Measurements from ENCODE around the gene PDIA5. TPM values are rescaled to one million over a fixed set of nuclear protein-coding genes. Genes with fewer than 3 reads are reported as not detected.
A peak's percentile ranks its signal among the peaks of the same experiment; 100 is the strongest.

PDIA5 gene
- total RNA-seq, 2 donors from 2014 or later = 36.5 to 40.1 TPM

GRCh38 chr3:123021388-123021787 lies 45.4 kb upstream of the PDIA5 start:
- Histone ChIP-seq H3K9me3 (no peaks in the 10 kb centered on the region), H3K36me3 (no peaks in the 10 kb centered on the region), H3K27ac (no peak overlapping the region), H3K4me1 (peaks cover 1% of the 10 kb centered on the region), H3K4me3 (no peak overlapping the region), H3K27me3 (peaks cover 24% of the 10 kb centered on the region), H3K9ac (ENCODE audit: low read depth in 2 of 2, low read length in 2 of 2) (no peak overlapping the region)
- intact Hi-C loops (cut with DNase I) = loop anchor here (10.0 kb wide), 2 partner anchors 163 to 267 kb away; no protein-coding TSS in a partner anchor
- DNase-seq = no peak
- TF ChIP-seq, protein P1, sequence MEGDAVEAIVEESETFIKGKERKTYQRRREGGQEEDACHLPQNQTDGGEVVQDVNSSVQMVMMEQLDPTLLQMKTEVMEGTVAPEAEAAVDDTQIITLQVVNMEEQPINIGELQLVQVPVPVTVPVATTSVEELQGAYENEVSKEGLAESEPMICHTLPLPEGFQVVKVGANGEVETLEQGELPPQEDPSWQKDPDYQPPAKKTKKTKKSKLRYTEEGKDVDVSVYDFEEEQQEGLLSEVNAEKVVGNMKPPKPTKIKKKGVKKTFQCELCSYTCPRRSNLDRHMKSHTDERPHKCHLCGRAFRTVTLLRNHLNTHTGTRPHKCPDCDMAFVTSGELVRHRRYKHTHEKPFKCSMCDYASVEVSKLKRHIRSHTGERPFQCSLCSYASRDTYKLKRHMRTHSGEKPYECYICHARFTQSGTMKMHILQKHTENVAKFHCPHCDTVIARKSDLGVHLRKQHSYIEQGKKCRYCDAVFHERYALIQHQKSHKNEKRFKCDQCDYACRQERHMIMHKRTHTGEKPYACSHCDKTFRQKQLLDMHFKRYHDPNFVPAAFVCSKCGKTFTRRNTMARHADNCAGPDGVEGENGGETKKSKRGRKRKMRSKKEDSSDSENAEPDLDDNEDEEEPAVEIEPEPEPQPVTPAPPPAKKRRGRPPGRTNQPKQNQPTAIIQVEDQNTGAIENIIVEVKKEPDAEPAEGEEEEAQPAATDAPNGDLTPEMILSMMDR (IDR thresholded peaks at IDR 0.05) = no peak

- Histone ChIP-seq H3K27me3 (peaks cover 30% of the 10 kb centered on the region), H3K27ac (no peak overlapping the region), H3K4me3 (no peak overlapping the region), H3K9ac (ENCODE audit: low read depth in 2 of 2, low read length in 2 of 2) (no peak overlapping the region), H3K36me3 (no peaks in the 10 kb centered on the region), H3K4me1 (peaks cover 8% of the 10 kb centered on the region), H3K9me3 (no peaks in the 10 kb centered on the region)
- intact Hi-C loops (cut with DNase I) = loop anchor here (10.0 kb wide), 2 partner anchors 163 to 267 kb away; no protein-coding TSS in a partner anchor
- TF ChIP-seq, protein P1 (IDR thresholded peaks at IDR 0.05) = no peak
- DNase-seq = no peak
Observed at GRCh38 chr3:123021996-123022510, 44.8 kb upstream of the PDIA5 start.

- peaks cover 10% of the 10 kb centered on the region for H3K4me1 ChIP-seq
- intact Hi-C loops (cut with DNase I) = loop anchor here (10.0 kb wide), 2 partner anchors 161 to 269 kb away; no protein-coding TSS in a partner anchor
- H3K36me3 ChIP-seq = no peaks in the 10 kb centered on the region
- no peak overlapping the region for H3K27ac ChIP-seq
- peaks cover 42% of the 10 kb centered on the region for H3K27me3 ChIP-seq
- no peak overlapping the region for H3K9ac ChIP-seq (ENCODE audit: low read depth in 2 of 2, low read length in 2 of 2)
- no peak for DNase-seq
- H3K4me3 ChIP-seq = no peak overlapping the region
- no peaks in the 10 kb centered on the region for H3K9me3 ChIP-seq
- TF ChIP-seq, protein P1 (IDR thresholded peaks at IDR 0.05) = no peak
Observed at GRCh38 chr3:123024056-123024455, 42.8 kb upstream of the PDIA5 start.

- H3K4me3 ChIP-seq = peak overlapping the region; percentile 52
- no peak for DNase-seq
- no peak overlapping the region for H3K9ac ChIP-seq (ENCODE audit: low read depth in 2 of 2, low read length in 2 of 2)
- TF ChIP-seq, protein P1 (IDR thresholded peaks at IDR 0.05) = no peak
- H3K36me3 ChIP-seq = no peaks in the 10 kb centered on the region
- intact Hi-C loops (cut with DNase I) = loop anchor here (10.0 kb wide), 2 partner anchors 159 to 271 kb away; no protein-coding TSS in a partner anchor
- no peaks in the 10 kb centered on the region for H3K9me3 ChIP-seq
- no peak overlapping the region for H3K27ac ChIP-seq
- peaks cover 10% of the 10 kb centered on the region for H3K4me1 ChIP-seq
- peaks cover 42% of the 10 kb centered on the region for H3K27me3 ChIP-seq
Observed at GRCh38 chr3:123025642-123026521, 40.9 kb upstream of the PDIA5 start.

- Histone ChIP-seq H3K27me3 (peaks cover 42% of the 10 kb centered on the region), H3K9me3 (no peaks in the 10 kb centered on the region), H3K9ac (ENCODE audit: low read depth in 2 of 2, low read length in 2 of 2) (no peak overlapping the region), H3K4me1 (peaks cover 10% of the 10 kb centered on the region), H3K4me3 (peak overlapping the region; percentile 52), H3K27ac (no peak overlapping the region), H3K36me3 (no peaks in the 10 kb centered on the region)
- TF ChIP-seq, protein P1 (IDR thresholded peaks at IDR 0.05) = no peak
- peak; percentile 31 for DNase-seq
- intact Hi-C loops (cut with DNase I) = loop anchor here (10.0 kb wide), 2 partner anchors 158 to 272 kb away; no protein-coding TSS in a partner anchor
Observed at GRCh38 chr3:123026565-123027291, 40.1 kb upstream of the PDIA5 start.

All from colonic mucosa (tissue), 4 donors.